Omental fat pad (tissue), 4 donors: ENCODE results near the gene RHBG. TPM values are rescaled to one million over a fixed set of nuclear protein-coding genes. Genes with fewer than 3 reads are reported as not detected.
A peak's percentile ranks its signal among the peaks of the same experiment; 100 is the strongest.
"Not testable (repeated sequence)": the region's sequence is repeated elsewhere in the genome, so short reads cannot be mapped to it uniquely, and the experiment has no call there.

Experiments used
- ATAC-seq: fragments of 150-250 bp; one replicate; pipeline ENCODE4 v1.9.1; 2016; ENCODE audit warnings: mild to moderate bottlenecking, moderate library complexity; ENCODE audit not compliant: low FRiP score
- DNase-seq: peaks from one replicate; pipeline ENCODE4 v3.0.0-alpha.2; 2019; ENCODE audit warnings: low spot score
- total RNA-seq, 4 donors: library from RNA; depleted of rRNA; stranded (reverse); fragments of >200 nt; gene quantifications; one replicate each; pipeline ENCODE4 v1.1.0, GENCODE V29; 2016
- TF ChIP-seq, protein P1 (sequence below), 3 donors: fragments of 450-650 bp; IDR thresholded peaks; one replicate each; pipeline ENCODE4 v1.5.1; 2016 to 2017; ENCODE audit warnings: antibody characterized with exemption in 3 of 3, mild to moderate bottlenecking in 3 of 3, moderate library complexity in 2 of 3

The RHBG gene
- total RNA-seq, 4 donors from 2014 or later, result not detected

DNA sequence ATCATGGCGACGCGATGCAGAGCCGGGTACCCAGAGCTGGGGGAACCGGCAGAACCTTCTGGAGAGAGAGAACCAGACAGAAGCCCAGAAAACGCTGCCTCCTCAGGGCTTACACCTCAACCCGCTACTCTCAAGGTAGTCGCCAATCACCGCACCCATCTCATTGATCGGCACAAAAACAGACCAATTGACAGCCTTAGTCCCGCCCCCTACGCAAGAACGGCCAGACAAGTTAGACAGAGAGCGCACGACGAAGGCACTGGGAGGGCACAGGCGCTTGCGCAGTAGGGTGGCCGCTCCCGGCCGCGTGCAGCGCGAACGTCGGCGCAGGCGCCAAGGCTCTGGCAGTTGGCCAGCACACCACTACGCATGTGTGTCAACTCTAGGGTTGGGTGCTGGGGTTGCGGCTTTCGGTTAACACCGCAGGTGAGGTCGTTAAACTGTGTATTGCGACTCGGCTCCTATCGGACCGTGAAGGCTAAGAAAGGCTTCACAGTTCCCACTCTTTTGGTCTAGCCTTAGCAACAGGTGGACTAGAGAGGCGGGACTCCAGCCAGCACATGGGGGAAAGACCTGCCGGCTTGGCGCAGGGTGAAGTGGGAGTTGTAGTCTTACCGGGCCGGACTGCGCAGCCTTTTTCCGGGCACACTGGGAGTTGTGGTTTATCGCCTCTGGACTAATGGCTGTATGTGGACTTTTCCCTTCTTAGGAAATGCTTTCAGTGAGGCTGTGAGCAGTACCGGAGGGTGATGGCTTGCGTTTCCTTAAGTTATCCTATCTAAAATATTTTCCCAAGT, 30.6 kb upstream of the RHBG start, which contains the start of the genes CCT3 and TSACC:
Gene CCT3 (minus strand): TSS at position 113 of the 797 bp plus-strand sequence. CDS start 108 bp downstream, at position 5.
Gene TSACC (plus strand): TSS at position 347 of the 797 bp plus-strand sequence. CDS start 1,232 bp downstream, outside the sequence.
- DNase-seq (peak; percentile 99), ATAC-seq (peak; percentile 99)
- TF ChIP-seq, protein P1, sequence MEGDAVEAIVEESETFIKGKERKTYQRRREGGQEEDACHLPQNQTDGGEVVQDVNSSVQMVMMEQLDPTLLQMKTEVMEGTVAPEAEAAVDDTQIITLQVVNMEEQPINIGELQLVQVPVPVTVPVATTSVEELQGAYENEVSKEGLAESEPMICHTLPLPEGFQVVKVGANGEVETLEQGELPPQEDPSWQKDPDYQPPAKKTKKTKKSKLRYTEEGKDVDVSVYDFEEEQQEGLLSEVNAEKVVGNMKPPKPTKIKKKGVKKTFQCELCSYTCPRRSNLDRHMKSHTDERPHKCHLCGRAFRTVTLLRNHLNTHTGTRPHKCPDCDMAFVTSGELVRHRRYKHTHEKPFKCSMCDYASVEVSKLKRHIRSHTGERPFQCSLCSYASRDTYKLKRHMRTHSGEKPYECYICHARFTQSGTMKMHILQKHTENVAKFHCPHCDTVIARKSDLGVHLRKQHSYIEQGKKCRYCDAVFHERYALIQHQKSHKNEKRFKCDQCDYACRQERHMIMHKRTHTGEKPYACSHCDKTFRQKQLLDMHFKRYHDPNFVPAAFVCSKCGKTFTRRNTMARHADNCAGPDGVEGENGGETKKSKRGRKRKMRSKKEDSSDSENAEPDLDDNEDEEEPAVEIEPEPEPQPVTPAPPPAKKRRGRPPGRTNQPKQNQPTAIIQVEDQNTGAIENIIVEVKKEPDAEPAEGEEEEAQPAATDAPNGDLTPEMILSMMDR (IDR thresholded peaks at IDR 0.05), result no peak

DNA sequence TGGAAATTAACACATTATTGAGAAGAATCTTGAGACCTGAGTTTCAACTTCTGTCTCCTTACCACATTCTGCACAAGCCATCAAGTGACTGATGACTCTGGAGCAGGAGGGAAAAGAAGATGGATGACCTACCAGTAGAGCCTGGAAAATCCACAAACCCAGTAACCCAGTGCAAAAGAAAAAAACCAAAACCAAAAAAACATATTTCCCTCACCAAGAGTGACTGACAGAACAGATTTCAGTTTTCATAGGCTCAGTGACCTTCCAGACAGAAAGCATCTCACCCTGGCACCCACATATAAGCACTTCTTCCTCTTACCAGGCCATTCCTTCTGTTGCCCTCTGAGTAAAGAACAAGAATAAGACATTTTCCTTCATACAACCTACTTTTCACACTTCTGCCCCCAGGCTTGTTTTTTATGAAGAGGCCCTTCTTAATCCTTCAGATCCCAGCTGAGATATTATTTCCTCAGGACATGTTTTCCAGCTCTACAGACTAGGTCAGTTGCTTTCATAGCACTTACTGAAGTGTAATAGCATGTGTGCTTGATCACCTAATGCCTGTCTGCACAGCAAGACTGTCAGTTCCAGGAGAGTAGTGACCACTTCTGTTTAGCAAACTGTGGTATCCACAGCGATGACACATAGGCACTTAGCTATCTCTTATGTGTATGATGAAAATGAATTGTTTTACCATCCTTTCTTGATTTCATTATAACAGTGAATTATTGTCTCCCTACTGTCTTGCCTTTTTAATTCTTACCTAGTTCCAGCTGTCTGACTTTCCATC, 26.6 kb upstream of the RHBG start:
- TF ChIP-seq, protein P1 (IDR thresholded peaks at IDR 0.05), result no peak
- ATAC-seq (no peak), DNase-seq (no peak)

DNA sequence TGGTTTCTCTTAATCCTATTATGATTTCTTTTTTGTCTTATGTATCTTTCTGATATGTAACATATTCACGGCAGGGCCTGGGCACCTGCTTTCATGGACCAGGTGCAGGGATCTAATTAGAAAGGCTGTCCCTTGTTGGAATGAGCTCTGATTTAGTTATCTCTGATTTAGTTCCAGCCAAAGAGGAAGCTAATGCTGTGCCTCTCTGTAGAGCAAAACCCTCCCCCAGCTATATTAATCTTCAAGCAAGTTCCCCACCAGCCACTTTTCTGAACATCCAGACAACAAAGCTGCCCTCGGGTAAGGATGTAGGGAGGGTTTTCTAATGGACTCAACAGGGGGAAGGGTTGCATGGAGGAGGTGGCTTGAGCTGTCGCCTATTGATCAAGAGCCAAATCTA, 24.6 kb upstream of the RHBG start:
- ATAC-seq, result no peak
- TF ChIP-seq, protein P1 (IDR thresholded peaks at IDR 0.05), result no peak
- no peak for DNase-seq

DNA sequence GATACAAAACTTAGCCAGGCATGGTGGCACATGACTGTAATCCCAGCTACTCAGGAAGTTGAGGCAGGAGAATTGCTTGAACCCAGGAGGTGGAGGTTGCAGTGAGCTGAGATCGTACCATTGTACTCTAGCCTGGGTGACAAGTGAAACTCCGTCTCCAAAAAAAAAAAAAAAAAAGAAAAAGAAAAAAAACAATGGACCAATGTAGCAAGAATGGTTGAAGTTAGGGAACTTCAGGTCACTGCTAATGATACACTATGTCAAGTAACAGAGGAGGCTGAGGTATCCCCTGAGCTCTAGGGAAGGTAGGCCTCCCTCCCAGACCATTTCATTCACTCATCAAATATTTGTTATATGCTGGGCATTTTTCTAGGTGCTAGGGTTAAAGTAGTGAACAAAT, 23.0 kb upstream of the RHBG start:
- ATAC-seq, result not testable (repeated sequence)

DNA sequence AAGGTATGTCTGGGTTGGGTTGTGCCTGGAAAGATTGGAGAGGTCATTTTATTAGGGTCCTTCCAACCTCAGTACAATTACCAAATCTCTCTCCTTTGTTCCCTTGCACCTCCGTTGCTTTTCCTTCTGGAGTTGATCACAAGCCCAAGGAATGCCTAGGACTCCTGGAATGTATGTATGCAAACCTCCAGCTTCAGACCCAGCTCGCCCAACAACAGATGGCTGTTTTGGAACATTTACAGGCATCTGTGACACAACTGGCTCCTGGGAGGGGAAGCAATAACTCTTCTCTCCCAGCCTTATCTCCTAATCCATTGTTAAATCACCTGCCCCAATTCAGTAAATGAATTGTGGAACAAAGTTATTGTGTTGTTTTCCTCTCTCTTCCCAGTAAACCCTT, 22.4 kb upstream of the RHBG start:
- ATAC-seq (no peak), DNase-seq (no peak)
- TF ChIP-seq, protein P1 (IDR thresholded peaks at IDR 0.05), result no peak

More for the DNA sequence above, 23.0 kb upstream of the RHBG start:
- not testable (repeated sequence) for DNase-seq

DNA sequence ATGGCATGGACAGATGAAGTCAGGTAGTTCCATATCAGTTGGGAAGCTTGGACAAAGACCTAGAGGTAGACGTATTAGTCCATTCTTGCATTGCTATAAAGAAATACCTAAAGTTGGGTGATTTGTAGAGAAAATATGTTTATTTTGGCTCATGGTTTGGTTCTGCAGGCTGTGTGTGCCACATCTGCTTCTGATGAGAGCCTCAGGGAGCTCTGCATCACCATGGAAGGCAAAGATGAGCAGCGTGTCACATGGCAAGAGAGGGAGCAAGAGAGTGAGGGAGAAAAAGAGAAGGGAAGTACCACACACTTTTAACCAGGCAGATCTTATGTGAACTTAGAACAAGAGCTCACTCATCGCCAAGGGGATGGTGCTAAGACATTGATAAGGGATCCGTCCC, 21.7 kb upstream of the RHBG start:
- TF ChIP-seq, protein P1 (IDR thresholded peaks at IDR 0.05), result no peak
- ATAC-seq, result no peak
- DNase-seq, result no peak

DNA sequence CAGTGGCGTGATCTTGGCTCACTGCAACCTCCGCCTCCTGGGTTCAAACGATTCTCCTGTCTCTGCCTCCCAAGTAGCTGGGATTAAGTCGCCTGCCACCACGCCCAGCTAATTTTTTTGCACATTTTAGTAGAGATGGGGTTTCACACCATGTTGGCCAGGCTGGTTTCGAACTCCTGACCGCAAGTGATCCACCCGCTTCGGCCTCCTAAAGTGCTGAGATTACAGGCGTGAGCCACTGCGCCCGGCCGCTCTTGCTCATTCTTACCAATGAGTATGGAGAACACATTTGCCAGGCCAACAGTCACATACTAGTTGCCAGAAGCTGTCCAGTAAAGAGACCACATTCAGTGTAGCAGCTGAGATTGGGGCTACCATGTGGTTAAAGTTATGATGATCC, 16.5 kb upstream of the RHBG start:
- not testable (repeated sequence) for ATAC-seq, DNase-seq
